ENCODE data around the gene RNF152.
"Not testable (repeated sequence)": the region's sequence is repeated elsewhere in the genome, so short reads cannot be mapped to it uniquely, and the experiment has no call there.

RNF152 gene

DNA sequence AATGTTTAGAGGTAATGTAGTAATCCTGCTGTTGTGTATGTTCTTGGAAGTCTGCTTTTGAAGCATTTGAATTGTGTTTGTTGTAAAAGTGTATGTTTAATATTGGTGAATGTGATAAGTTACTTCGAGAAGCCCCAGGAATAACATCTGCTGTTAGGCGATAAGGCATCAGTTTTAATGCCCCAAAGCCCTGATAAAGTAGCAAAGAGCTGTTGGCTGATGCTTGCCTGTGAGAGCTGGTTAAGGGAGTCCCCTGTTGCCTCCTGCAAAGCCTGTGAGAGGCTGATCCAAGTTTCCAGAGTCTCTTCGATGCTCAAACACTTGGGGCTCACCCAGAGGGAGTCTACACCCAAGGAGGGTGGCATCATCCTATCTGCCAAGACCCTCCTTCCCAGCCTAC, 110.3 kb downstream of the RNF152 start:
- in situ Hi-C loops (cut with HindIII; ENCODE audit: low pct_ligation_motif_present, low pct_unique_long_range_greater_than_20kb, low sequenced_read_pairs), result no loop called here
- DNase-seq, result no peak

DNA sequence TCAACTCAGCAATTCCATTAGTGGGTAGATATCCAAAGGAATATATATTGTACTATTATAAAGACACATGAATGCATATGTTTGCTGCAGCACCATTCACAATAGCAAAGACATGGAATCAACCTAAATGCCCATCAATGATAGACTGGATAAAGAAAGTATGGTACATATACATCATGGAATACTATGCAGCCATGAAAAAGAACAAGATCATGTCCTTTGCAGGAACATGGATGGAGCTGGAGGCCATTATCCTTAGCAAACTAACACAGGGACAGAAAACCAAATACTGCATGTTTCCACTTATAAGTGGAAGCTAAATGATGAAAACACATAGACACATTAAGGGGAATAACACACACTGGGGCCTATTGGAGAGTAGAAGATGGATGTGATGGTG, 116.6 kb downstream of the RNF152 start:
- in situ Hi-C loops (cut with HindIII; ENCODE audit: low pct_ligation_motif_present, low pct_unique_long_range_greater_than_20kb, low sequenced_read_pairs), result not testable (repeated sequence)

DNA sequence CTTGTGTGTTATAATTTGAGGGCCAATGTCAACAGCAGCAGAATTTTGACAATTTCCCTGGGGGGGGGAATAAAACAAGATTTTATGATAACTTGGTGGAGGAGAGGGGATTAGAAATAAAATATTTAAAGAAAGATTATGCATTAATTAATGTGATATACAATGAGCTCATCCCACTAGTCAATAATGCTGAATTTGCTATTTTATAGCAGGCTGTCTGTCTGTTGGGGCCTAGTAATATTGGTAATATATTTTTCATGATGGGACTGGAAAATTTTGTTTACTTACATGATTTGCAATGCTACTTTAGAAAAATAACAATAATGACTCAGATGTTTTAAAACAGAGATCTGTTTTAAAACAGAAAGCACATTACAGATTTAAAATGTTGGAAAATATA, 118.0 kb downstream of the RNF152 start:
- in situ Hi-C loops (cut with HindIII; ENCODE audit: low pct_ligation_motif_present, low pct_unique_long_range_greater_than_20kb, low sequenced_read_pairs), result no loop called here
- no peak for DNase-seq

More for the DNA sequence above, 116.6 kb downstream of the RNF152 start:
- not testable (repeated sequence) for DNase-seq

DNA sequence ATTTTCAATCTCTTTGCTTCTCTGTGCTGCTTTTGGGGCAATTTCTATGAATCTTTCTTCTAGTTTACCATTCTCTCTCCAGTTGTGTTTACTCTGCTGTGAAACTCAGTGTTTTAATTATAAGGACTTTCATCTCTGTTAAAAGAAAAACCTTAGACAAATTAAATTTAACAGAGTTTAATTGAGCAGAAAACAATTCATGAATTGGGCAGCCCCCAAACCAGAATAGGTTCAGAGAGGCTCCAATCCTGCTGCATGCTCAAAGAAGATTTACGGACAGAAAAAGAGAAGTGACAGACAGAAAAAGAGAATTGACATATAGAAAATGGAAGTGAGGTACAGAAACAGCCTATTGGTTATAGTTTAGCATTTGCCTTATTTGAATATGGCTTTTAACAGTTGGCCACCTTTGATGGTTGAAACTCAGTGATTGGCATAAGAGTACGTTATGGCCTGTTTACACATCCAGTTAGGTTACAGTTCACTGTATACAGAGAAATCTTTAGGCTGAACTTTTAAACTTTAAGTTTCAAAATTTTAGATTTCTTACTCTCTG, 120.4 kb downstream of the RNF152 start:
- in situ Hi-C loops (cut with HindIII; ENCODE audit: low pct_ligation_motif_present, low pct_unique_long_range_greater_than_20kb, low sequenced_read_pairs), result no loop called here
- no peak for DNase-seq

DNA sequence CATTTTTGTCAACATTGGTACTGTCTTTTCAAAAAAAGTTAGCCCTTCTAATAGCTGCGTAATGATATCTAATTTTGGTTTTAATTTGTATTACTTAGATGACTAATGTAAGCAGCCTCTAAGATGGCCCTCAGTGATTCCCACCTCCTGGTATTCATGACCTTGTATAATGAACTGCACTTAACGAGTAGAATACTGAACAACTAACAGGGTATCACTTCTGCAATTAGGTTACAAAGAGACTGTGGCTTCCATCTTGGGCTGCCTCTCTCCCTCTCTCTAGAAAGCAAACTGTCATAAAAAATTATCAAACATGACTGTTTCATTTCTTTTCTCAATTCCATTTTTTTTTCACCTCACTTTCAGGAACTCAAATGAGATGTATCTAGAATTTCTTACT, 120.9 kb downstream of the RNF152 start:
- DNase-seq, result no peak
- in situ Hi-C loops (cut with HindIII; ENCODE audit: low pct_ligation_motif_present, low pct_unique_long_range_greater_than_20kb, low sequenced_read_pairs), result no loop called here

DNA sequence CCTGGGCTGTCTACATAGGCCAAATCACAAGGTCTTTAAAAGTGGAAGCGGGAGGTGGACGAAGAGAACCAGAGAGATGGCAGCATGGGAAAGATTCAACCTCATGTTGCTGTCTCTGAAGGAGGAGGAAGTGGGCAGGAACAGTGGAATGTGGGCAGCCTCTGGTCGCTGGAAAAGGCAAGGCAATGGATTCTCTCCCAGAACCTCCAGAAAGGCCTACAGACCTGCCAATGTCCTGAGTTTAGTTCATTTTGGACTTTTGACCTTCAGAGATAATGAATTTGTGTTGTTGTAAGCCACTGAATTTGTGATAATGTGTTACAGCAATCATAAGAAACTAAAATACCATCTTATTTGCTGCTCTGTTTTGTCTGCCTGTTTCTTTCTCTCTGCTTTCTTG, 122.5 kb downstream of the RNF152 start:
- in situ Hi-C loops (cut with HindIII; ENCODE audit: low pct_ligation_motif_present, low pct_unique_long_range_greater_than_20kb, low sequenced_read_pairs), result no loop called here
- DNase-seq, result no peak

DNA sequence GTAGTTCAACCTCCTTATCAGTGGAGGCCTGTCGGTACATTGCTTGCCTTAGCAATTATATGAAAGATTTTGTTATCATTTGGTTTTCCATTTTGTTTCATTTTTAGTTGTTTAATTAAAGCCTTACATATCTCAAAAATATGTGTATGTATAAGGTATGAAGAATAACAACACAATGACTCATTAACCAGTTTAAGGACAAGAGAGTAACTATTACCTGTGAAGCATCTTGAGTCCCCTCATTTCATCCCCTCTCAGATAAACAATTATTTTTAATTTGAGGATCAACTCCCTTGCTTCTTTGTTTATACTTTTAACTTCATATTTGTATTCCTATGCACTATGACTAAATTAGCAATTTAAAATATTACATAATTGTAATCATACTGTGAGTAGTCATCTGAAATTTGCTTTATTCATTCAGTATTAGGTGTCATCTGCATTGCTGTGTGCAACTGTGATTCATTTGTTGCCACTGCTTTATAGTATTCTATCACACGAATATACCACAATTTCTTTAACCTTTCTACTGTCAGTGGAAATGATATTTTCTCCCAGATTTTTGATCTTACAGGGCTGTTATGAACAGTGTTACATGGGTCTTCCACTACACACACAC, 126.4 kb downstream of the RNF152 start:
- in situ Hi-C loops (cut with HindIII; ENCODE audit: low pct_ligation_motif_present, low pct_unique_long_range_greater_than_20kb, low sequenced_read_pairs), result no loop called here
- DNase-seq, result no peak

DNA sequence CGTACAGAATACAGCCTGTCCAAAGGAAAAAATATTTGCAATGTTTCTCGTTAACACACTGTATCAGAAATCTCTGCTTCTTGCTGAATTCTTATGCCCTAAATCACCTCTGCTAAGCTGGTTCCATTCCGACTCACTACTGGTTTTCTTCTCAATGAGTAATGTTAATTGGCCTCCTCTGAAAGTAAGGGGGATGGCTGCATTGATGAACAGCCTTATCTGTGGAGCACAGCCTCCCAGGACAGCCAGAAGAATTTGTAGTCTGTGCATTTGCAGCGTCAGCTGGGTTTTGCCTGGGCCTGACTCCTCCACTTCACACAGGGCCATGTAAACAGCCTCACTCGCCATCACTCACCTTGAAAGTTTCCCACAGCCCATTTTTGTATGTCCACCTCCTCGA, 127.7 kb downstream of the RNF152 start:
- no peak for DNase-seq
- in situ Hi-C loops (cut with HindIII; ENCODE audit: low pct_ligation_motif_present, low pct_unique_long_range_greater_than_20kb, low sequenced_read_pairs), result no loop called here

DNA sequence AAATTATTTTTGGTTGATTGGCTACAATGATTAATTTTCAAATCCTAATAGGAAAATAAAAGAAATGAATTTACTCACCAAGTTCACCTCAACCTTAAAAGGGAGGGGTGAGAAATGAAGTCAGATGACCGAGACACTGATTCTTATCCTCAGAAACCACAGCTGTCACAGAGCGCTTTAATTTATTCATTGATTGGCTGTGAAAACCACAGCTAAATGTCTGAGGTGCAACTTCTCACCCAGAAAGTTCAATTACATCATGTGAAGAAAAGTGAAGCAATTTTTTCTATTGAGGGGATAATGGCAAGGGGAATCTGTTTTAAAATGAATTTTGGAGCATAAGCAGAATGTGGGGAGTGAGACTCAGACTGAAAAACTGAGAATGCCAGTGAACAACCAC, 128.4 kb downstream of the RNF152 start:
- DNase-seq, result no peak
- in situ Hi-C loops (cut with HindIII; ENCODE audit: low pct_ligation_motif_present, low pct_unique_long_range_greater_than_20kb, low sequenced_read_pairs), result no loop called here

DNA sequence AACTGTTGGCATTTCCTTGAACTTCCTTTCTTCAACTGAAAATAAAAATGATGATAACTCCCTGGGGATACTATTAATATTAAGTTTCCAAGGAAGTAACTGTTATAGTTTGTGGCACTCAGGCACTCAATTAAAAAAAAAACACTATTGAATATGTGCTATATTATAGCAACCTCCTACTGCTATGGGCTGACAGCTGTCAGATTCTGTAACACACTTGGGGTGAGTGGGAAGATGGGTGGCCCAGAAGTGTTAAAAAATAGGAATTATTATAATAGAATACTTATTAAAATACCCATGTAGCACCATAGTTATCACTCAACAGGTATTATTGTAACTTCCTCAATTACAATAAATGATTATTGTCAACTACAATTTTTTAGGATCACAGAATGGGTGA, 130.9 kb downstream of the RNF152 start:
- in situ Hi-C loops (cut with HindIII; ENCODE audit: low pct_ligation_motif_present, low pct_unique_long_range_greater_than_20kb, low sequenced_read_pairs), result no loop called here
- DNase-seq, result no peak

Measured in ACHN (cell line).